Measurements from ENCODE around the gene DNM1. TPM values are rescaled to one million over a fixed set of nuclear protein-coding genes. Genes with fewer than 3 reads are reported as not detected.

The DNM1 gene
- total and polyA plus RNA-seq, 2 of the 8 experiments (the other 6 are each of a cell fraction or from before 2014, with no cell fraction given) = 34.3 to 62.7 TPM

GRCh38 chr9:128260340-128260739 lies 57.2 kb downstream of the DNM1 start:
- Histone ChIP-seq H2BK15ac (ENCODE audit: low read length) (no peak overlapping the region), H3K4me3 (ENCODE audit: extremely low read depth in 1 of 4, insufficient read depth in 2 of 4, low read depth in 3 of 4, low read length in 4 of 4) (no peak overlapping the region), H3K23me2 (ENCODE audit: low read depth, low read length) (no peaks in the 10 kb centered on the region), H4K5ac (ENCODE audit: insufficient read length, low read depth, low read length) (no peak overlapping the region), H4K8ac (ENCODE audit: extremely low read depth, insufficient read depth, low read length) (no peak overlapping the region; the same call in 1 of the 2 replicates), H2AFZ (ENCODE audit: low read length) (no peak overlapping the region), H3K18ac (ENCODE audit: extremely low read depth, low read length) (no peak overlapping the region), H3K79me1 (ENCODE audit: low read depth, low read length) (no peaks in the 10 kb centered on the region), H3K9me3 (ENCODE audit: insufficient read depth in 2 of 2, low read depth in 1 of 2, low read length in 1 of 2) (no peaks in the 10 kb centered on the region), H2BK5ac (ENCODE audit: low read depth, low read length) (no peak overlapping the region), H3K27me3 (replicated peaks in 1 of 4; ENCODE audit: control insufficient read depth in 3 of 4, extremely low read depth in 1 of 4, insufficient read depth in 3 of 4, low read length in 3 of 4) (no peaks in the 10 kb centered on the region), H3K79me2 (ENCODE audit: control insufficient read depth in 1 of 2, insufficient read depth in 2 of 2, low read length in 2 of 2) (no peaks in the 10 kb centered on the region), H3K27ac (ENCODE audit: low read depth, low read length) (no peak overlapping the region), H3K9ac (replicated peaks in 1 of 4; ENCODE audit: extremely low read depth in 1 of 4, low read depth in 3 of 4, low read length in 3 of 4) (no peak overlapping the region), H3K23ac (ENCODE audit: insufficient read length) (no peak overlapping the region), H4K20me1 (replicated peaks in 1 of 2; ENCODE audit: control insufficient read depth in 1 of 2, insufficient read depth in 2 of 2, low read length in 2 of 2) (peaks cover 3 to 9% of the 10 kb centered on the region in 2 experiments), H3K4me2 (ENCODE audit: insufficient read depth in 1 of 2, low read depth in 2 of 2, low read length in 2 of 2) (no peak overlapping the region), H2BK120ac (replicated peaks; ENCODE audit: low read depth, low read length) (no peak overlapping the region), H3K4me1 (replicated peaks in 1 of 4; ENCODE audit: control insufficient read depth in 3 of 4, insufficient read depth in 4 of 4, low read length in 3 of 4) (peaks cover 0 to 2% (median 1%) of the 10 kb centered on the region in 4 experiments; a peak in 2 of 7 replicates), H3K4ac (replicated peaks; ENCODE audit: insufficient read length, low read depth, low read length) (no peak overlapping the region), H2AK5ac (ENCODE audit: low read depth, low read length) (no peak overlapping the region), H3K36me3 (ENCODE audit: control insufficient read depth in 2 of 4, insufficient read depth in 4 of 4, low read length in 3 of 4) (peaks cover 9 to 39% (median 22%) of the 10 kb centered on the region in 4 experiments; a peak in 7 of 8 replicates), H3K56ac (replicated peaks; ENCODE audit: insufficient read length, low read depth, low read length) (no peak overlapping the region), H4K91ac (replicated peaks; ENCODE audit: insufficient read length, low read length) (no peak overlapping the region), H2BK20ac (ENCODE audit: low read length) (no peak overlapping the region), H3K14ac (ENCODE audit: insufficient read length) (no peak overlapping the region), H2BK12ac (ENCODE audit: low read depth, low read length) (no peak overlapping the region)
- FAIRE-seq = no peak
- 94% methylated on average over 17 of the region's 17 CpGs; no CpG with 5 or more reads in 1 of the 2 experiments for WGBS, 2 experiments (ENCODE audit: extremely low coverage in 1 of 2, insufficient coverage in 1 of 2, insufficient read length in 1 of 2, insufficient replicate concordance in 2 of 2, low coverage in 1 of 2, low lambda C conversion rate in 2 of 2, missing lambda C conversion rate in 1 of 2)
- POLR2A ChIA-PET (ENCODE audit: partially characterized antibody) = interaction anchor here (0.5 to 2.8 kb wide), 5 partner anchors 8 to 79 kb away, joined by 3 to 7 read pairs (median 4); no protein-coding TSS in a partner anchor
- CTCF ChIA-PET (ENCODE audit: partially characterized antibody) = interaction anchor here (0.6 to 7.9 kb wide), 14 partner anchors 8 to 149 kb away, joined by 3 to 58 read pairs (median 4); no protein-coding TSS in a partner anchor
- TF ChIP-seq POLR2AphosphoS5 (IDR thresholded peaks at IDR 0.05; ENCODE audit: low read depth, low read length) (no peak), CTBP2 (IDR thresholded peaks at IDR 0.05; ENCODE audit: borderline replicate concordance, insufficient read depth, insufficient read length, low read length) (no peak)
- no peak for DNase-seq (ENCODE audit: low read depth in 1 of 2, low spot score in 2 of 2)
